GM12878 (cell line): ENCODE measurements around the gene HDDC3. TPM values are rescaled to one million over a fixed set of nuclear protein-coding genes. Genes with fewer than 3 reads are reported as not detected.

Experiments used
- ATAC-seq: fragments of 200-7000 bp; cut with Tn5 transposase; 3 replicates; pipeline ENCODE4 v1.9.1; 2020; ENCODE audit warnings: mild to moderate bottlenecking, moderate library complexity
- BruUV-seq: library from RNA; stranded (reverse); fragments of 400-500 nt; replicated peaks from 2 replicates; lab custom pipeline; 2021; lab: Mats Ljungman, UMichigan
- CTCF ChIA-PET: fragments of 300-600 bp; sonication (Branson Sonifier 250); formaldehyde crosslinking; extraction: SDS; loops from one replicate; lab custom pipeline; 2021; ENCODE audit warnings: inconsistent platforms; lab: Yijun Ruan, JAX
- POLR2A ChIA-PET: fragments of 350-600 bp; formaldehyde crosslinking; extraction: SDS; loops from one replicate; lab custom pipeline; 2021; ENCODE audit warnings: inconsistent platforms; lab: Charles Lee
- RAD21 ChIA-PET: fragments of 300-600 bp; sonication (Branson Sonifier 250); formaldehyde crosslinking; loops from one replicate; lab custom pipeline; 2023; ENCODE audit warnings: antibody characterized with exemption; ENCODE audit not compliant: unreplicated experiment; lab: Charles Lee
- SMC1A ChIA-PET: fragments of 300-600 bp; sonication (Branson Sonifier 250); formaldehyde crosslinking; loops from one replicate; lab custom pipeline; 2023; ENCODE audit not compliant: unreplicated experiment, uncharacterized antibody; lab: Charles Lee
- DNase-seq: peaks from one replicate; pipeline ENCODE4 v3.0.0-alpha.2; 2011; ENCODE audit warnings: low read depth, low spot score
- FAIRE-seq: peaks from 3 replicates; lab custom pipeline; 2011; peaks lifted over from hg19 to GRCh38; lab: Jason Lieb, UNC
- H2AFZ ChIP-seq: 2 replicates; pipeline ENCODE4 v1.6.0; 2011; ENCODE audit warnings: low read depth, low read length, control low read depth; ENCODE audit not compliant: control insufficient read depth
- H3K27ac ChIP-seq: 2 replicates; pipeline ENCODE4 v1.5.1; 2011; ENCODE audit warnings: control low read depth; ENCODE audit not compliant: control insufficient read depth, insufficient read depth
- H3K27me3 ChIP-seq, 2 experiments: replicated peaks in 1 of 2; 2 replicates each; pipeline versions ENCODE4 v1.6.0 to v1.6.1; 2011; ENCODE audit warnings: low read length in 1 of 2; ENCODE audit not compliant: control insufficient read depth in 2 of 2, insufficient read depth in 2 of 2
- H3K36me3 ChIP-seq, 2 experiments: 2 replicates each; pipeline ENCODE4 v1.5.1; 2011; ENCODE audit warnings: low read length in 1 of 2; ENCODE audit not compliant: control insufficient read depth in 2 of 2, insufficient read depth in 2 of 2
- H3K4me1 ChIP-seq: 2 replicates; pipeline ENCODE4 v1.6.1; 2011; ENCODE audit warnings: mild to moderate bottlenecking, low read length, moderate library complexity, mixed read lengths; ENCODE audit not compliant: control insufficient read depth, insufficient read depth
- H3K4me2 ChIP-seq: 2 replicates; pipeline ENCODE4 v1.6.0; 2011; ENCODE audit warnings: control low read depth; ENCODE audit not compliant: control insufficient read depth, insufficient read depth
- H3K4me3 ChIP-seq: fragments of 200-600 bp; sonication (generic); 2 replicates; pipeline ENCODE4 v1.5.1; 2016
- H3K79me2 ChIP-seq: 2 replicates; pipeline ENCODE4 v1.6.0; 2011; ENCODE audit warnings: low read length; ENCODE audit not compliant: control insufficient read depth, insufficient read depth
- H3K9ac ChIP-seq: 2 replicates; pipeline ENCODE4 v1.8.0; 2011; ENCODE audit warnings: low read length, control low read depth, mixed read lengths; ENCODE audit not compliant: control insufficient read depth, insufficient read depth
- H3K9me3 ChIP-seq: replicated peaks from 3 replicates; pipeline ENCODE4 v1.5.1; 2011; ENCODE audit warnings: mild to moderate bottlenecking, low read length; ENCODE audit not compliant: control insufficient read depth, insufficient read depth
- H4K20me1 ChIP-seq: 2 replicates; pipeline ENCODE4 v1.6.0; 2011; ENCODE audit not compliant: control insufficient read depth, insufficient read depth
- ASH2L ChIP-seq: fragments of 300-600, 200-600 bp; sonication (generic); IDR thresholded peaks from 2 replicates; pipeline ENCODE4 v1.6.1; 2017; ENCODE audit warnings: low read depth, mild to moderate bottlenecking, borderline replicate concordance
- CBX5 ChIP-seq: sonication (generic); IDR thresholded peaks from 2 replicates; pipeline ENCODE4 v1.6.1; 2016; ENCODE audit warnings: low read depth, moderate library complexity, mild to moderate bottlenecking, inconsistent platforms
- E4F1 ChIP-seq: fragments of 450-650 bp; IDR thresholded peaks from 2 replicates; pipeline ENCODE4 v1.6.1; 2018; ENCODE audit warnings: borderline replicate concordance, mild to moderate bottlenecking; ENCODE audit not compliant: partially characterized antibody
- EP300 ChIP-seq, 2 experiments: fragments of 150-350 bp in 1 of 2; IDR thresholded peaks; 2 replicates each; pipeline ENCODE4 v1.6.1; 2011 to 2012; ENCODE audit warnings: low read depth in 2 of 2, low read length in 2 of 2, borderline replicate concordance in 1 of 2, improper control_type of control experiment in 1 of 2, inconsistent platforms in 1 of 2; ENCODE audit not compliant: control insufficient read depth in 1 of 2
- IRF4 ChIP-seq: IDR thresholded peaks from 2 replicates; pipeline ENCODE4 v1.6.1; 2011; ENCODE audit warnings: low read depth, low read length
- JUNB ChIP-seq: IDR thresholded peaks from 2 replicates; pipeline ENCODE4 v1.6.1; 2016; ENCODE audit warnings: antibody characterized with exemption, mild to moderate bottlenecking
- MTA3 ChIP-seq: IDR thresholded peaks from 2 replicates; pipeline ENCODE4 v1.6.1; 2012; ENCODE audit warnings: low read length, inconsistent platforms, borderline replicate concordance
- MYB ChIP-seq: fragments of 150-350 bp; IDR thresholded peaks from 2 replicates; pipeline ENCODE4 v1.6.1; 2014; ENCODE audit warnings: mild to moderate bottlenecking, low read depth, low read length, borderline replicate concordance
- NFXL1 ChIP-seq: fragments of 450-650 bp; IDR thresholded peaks from 2 replicates; pipeline ENCODE4 v1.6.1; 2017; ENCODE audit warnings: antibody characterized with exemption, mild to moderate bottlenecking, borderline replicate concordance
- PAX8 ChIP-seq: fragments of 450-650 bp; IDR thresholded peaks from 2 replicates; pipeline ENCODE4 v1.6.1; 2017; ENCODE audit warnings: mild to moderate bottlenecking, moderate library complexity
- PKNOX1 ChIP-seq: fragments of 450-650 bp; IDR thresholded peaks from 2 replicates; pipeline ENCODE4 v1.6.1; 2016; ENCODE audit warnings: mild to moderate bottlenecking
- RBBP5 ChIP-seq: fragments of 200-600 bp; sonication (generic); conservative IDR thresholded peaks from 2 replicates; pipeline ENCODE4 v1.6.1; 2016
- RFX5 ChIP-seq: IDR thresholded peaks from 2 replicates; pipeline ENCODE4 v1.6.1; 2011; ENCODE audit warnings: low read depth, low read length, improper control_type of control experiment
- SIN3A ChIP-seq: IDR thresholded peaks from 2 replicates; pipeline ENCODE4 v1.6.1; 2012; ENCODE audit warnings: low read depth, low read length, improper control_type of control experiment
- TCF12 ChIP-seq: IDR thresholded peaks from 2 replicates; pipeline ENCODE4 v1.6.1; 2011; ENCODE audit warnings: low read depth, mild to moderate bottlenecking, low read length
- TCF7 ChIP-seq: IDR thresholded peaks from 2 replicates; pipeline ENCODE4 v1.6.1; 2014; ENCODE audit warnings: antibody characterized with exemption, borderline replicate concordance
- YBX1 ChIP-seq: fragments of 450-650 bp; IDR thresholded peaks from 2 replicates; pipeline ENCODE4 v1.6.1; 2016; ENCODE audit warnings: antibody characterized with exemption
- ZBTB33 ChIP-seq: fragments of 450-650 bp; IDR thresholded peaks from 2 replicates; pipeline ENCODE4 v1.6.1; 2017; ENCODE audit warnings: mild to moderate bottlenecking
- WGBS: methylation state at CpG from one replicate; pipeline ENCODE4 v1.1.6; 2016; ENCODE audit warnings: low lambda C conversion rate; ENCODE audit not compliant: insufficient replicate concordance, insufficient coverage; ENCODE audit errors: missing lambda C conversion rate; 5-methylcytosine and 5-hydroxymethylcytosine counted together
- in situ Hi-C: fragments of 300-500 bp; cut with MboI; formaldehyde crosslinking; loops from 9 replicates; pipeline ENCODE4 v1.14.3; 2018; ENCODE audit warnings: mixed read lengths
- intact Hi-C: fragments of 100-400 bp; cut with micrococcal nuclease; formaldehyde crosslinking; loops from one replicate; pipeline ENCODE4 v1.14.2; 2022; ENCODE audit not compliant: unreplicated experiment
- polyA plus RNA-seq, 11 experiments: library from polyadenylated mRNA; depleted of rRNA in 4 of 11; unstranded in 6 of 11; stranded (reverse) in 5 of 11; fragments of >200 nt; fragmentation: Nextera tagmentation in 4 of 11; fragmentation: Illumina TruSeq in 1 of 11; extraction: Ambion mirVana in 4 of 11; extraction: Trizol in 1 of 11; gene quantifications; 1 replicate in 1 of 11; 2 replicates in 10 of 11; pipeline versions ENCODE4 v1.2.1 to v1.2.3, GENCODE V29; 2011 to 2016; ENCODE audit warnings: inconsistent platforms in 2 of 11, missing spikeins in 2 of 11, low read depth in 1 of 11
- total RNA-seq, 4 experiments: library from RNA; depleted of rRNA in 3 of 4; stranded (reverse); fragments of >200 nt in 3 of 4; fragmentation: Illumina TruSeq in 1 of 4; extraction: Trizol in 1 of 4; gene quantifications; 2 replicates each; pipeline versions ENCODE4 v1.2.1 to v1.2.3, GENCODE V29; 2013 to 2021

Gene HDDC3
- total and polyA plus RNA-seq, 10 of the 15 experiments (the other 5 are each of a cell fraction or from before 2014, with no cell fraction given), result 5.6 to 39.5 (median 23.0) TPM

DNA sequence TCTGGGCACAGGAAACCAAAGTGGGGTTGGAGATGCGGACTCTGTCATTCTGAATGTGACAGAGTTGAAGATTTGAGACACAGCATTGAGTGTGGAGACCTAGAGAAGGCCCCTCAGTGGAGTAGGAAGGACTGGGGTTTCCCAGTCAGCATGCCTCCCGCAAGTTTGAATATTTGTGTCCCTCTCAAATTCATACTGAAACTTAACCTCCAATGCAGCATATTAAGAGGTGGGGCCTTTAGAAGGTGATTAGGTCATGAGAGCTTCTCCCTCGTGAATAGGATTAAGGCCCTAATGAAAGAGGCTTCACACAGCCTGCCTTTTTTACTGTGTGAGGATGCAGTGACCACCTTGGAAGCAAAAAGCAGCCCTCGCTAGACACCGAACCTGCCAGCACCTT lies 8.0 kb downstream of the HDDC3 start:
- H3K4me1 ChIP-seq, result peaks cover 32% of the 10 kb centered on the region
- ChIA-PET RAD21 (interaction anchor here (0.6 to 4.5 kb wide), 3 partner anchors 9 to 70 kb away, joined by 3 to 40 read pairs (median 36); partner anchors contain the start of genes HDDC3, MAN2A2 and UNC45A), CTCF (interaction anchor here (0.5 to 18.1 kb wide), 4 partner anchors 9 to 56 kb away, joined by 4 to 480 read pairs (median 36); partner anchors contain the start of genes HDDC3, MAN2A2 and UNC45A), SMC1A (interaction anchor here (1.8 to 2.1 kb wide), 3 partner anchors 9 to 238 kb away, joined by 4 to 9 read pairs (median 4); partner anchors contain the start of genes HDDC3 and UNC45A), POLR2A (interaction anchor here (3.4 to 4.6 kb wide), 2 partner anchors 8 to 21 kb away, joined by 32 to 42 read pairs; partner anchors contain the start of genes HDDC3, MAN2A2 and UNC45A)
- peaks cover 5% of the 10 kb centered on the region for H3K79me2 ChIP-seq
- intact Hi-C loops (no loop called here), in situ Hi-C loops (no loop called here)
- DNase-seq, result no peak
- no TSS peak for BruUV-seq
- peak overlapping the region; percentile 89 for H3K27ac ChIP-seq
- peak; percentile 92 for FAIRE-seq
- 0% methylated on average over 5 of the region's 5 CpGs for WGBS
- H3K4me3 ChIP-seq, result peak overlapping the region; percentile 25; the same call in 1 of the 2 replicates
- peak; percentile 87 for ATAC-seq
- no peaks in the 10 kb centered on the region for H4K20me1 ChIP-seq
- peak overlapping the region; percentile 95 for H3K4me2 ChIP-seq
- no peaks in the 10 kb centered on the region for H3K27me3 ChIP-seq
- H3K9ac ChIP-seq, result peak overlapping the region; percentile 63
- H3K9me3 ChIP-seq, result no peaks in the 10 kb centered on the region
- H2AFZ ChIP-seq, result peak overlapping the region; percentile 67
- H3K36me3 ChIP-seq, result peaks cover 9 to 16% of the 10 kb centered on the region in 2 experiments; a peak in 3 of 4 replicates
- TF ChIP-seq NFXL1, result no peak
- no peak for TF ChIP-seq RFX5
- no peak for TF ChIP-seq YBX1
- TF ChIP-seq CBX5, result no peak
- TF ChIP-seq SIN3A, result no peak
- TF ChIP-seq PAX8, result no peak
- no peak for TF ChIP-seq MTA3
- TF ChIP-seq ZBTB33, result no peak
- TF ChIP-seq IRF4, result peak; percentile 63; the same call in 1 of the 2 replicates
- TF ChIP-seq TCF12, result no peak
- no peak for TF ChIP-seq MYB
- no peak for TF ChIP-seq TCF7
- peak; percentile 78 for TF ChIP-seq JUNB
- no peak for TF ChIP-seq ASH2L
- no peak for TF ChIP-seq PKNOX1
- TF ChIP-seq RBBP5, result no peak
- TF ChIP-seq EP300 (IDR thresholded peaks at IDR 0.05; ENCODE audit: borderline replicate concordance in 1 of 2, control insufficient read depth in 1 of 2, low read depth in 2 of 2, low read length in 2 of 2), result 0 out of 4 replicates have a peak, but pooled peaks of 1 of the 2 experiments have one; percentile 12
- no peak for TF ChIP-seq E4F1
